ENCODE data around the gene ZFP28. TPM values are rescaled to one million over a fixed set of nuclear protein-coding genes. Genes with fewer than 3 reads are reported as not detected.

The ZFP28 gene
- total RNA-seq, 2 experiments from 2014 or later: 2.5 to 2.9 TPM

- ChIA-PET CTCF (interaction anchor here (0.6 kb wide), 1 partner anchor 200 kb away, joined by 3 read pairs; no protein-coding TSS in a partner anchor), POLR2A (interaction anchor here (0.7 kb wide), 1 partner anchor 151 kb away, joined by 3 read pairs; no protein-coding TSS in a partner anchor)
These were observed 56.2 kb downstream of the ZFP28 start, which contains the start of gene ZNF71 for GRCh38 chr19:56594783-56595547. ZNF71 (plus strand) TSS chr19:56595302; CDS start chr19:56601559, 6,257 bp downstream.

GRCh38 chr19:56595548-56595899 lies 56.8 kb downstream of the ZFP28 start:
- POLR2A ChIA-PET: interaction anchor here (0.7 kb wide), 1 partner anchor 152 kb away, joined by 3 read pairs; no protein-coding TSS in a partner anchor
- CTCF ChIA-PET: no interaction called here

- POLR2A ChIA-PET: no interaction called here
- CTCF ChIA-PET: no interaction called here
These were observed 57.9 kb downstream of the ZFP28 start for GRCh38 chr19:56596676-56597075.

GRCh38 chr19:56597696-56598095 lies 58.9 kb downstream of the ZFP28 start:
- CTCF ChIA-PET: no interaction called here
- POLR2A ChIA-PET: no interaction called here

GRCh38 chr19:56601375-56601774 lies 62.6 kb downstream of the ZFP28 start:
- ChIA-PET POLR2A (no interaction called here), CTCF (no interaction called here)

GRCh38 chr19:56603829-56604228 lies 65.1 kb downstream of the ZFP28 start:
- POLR2A ChIA-PET: no interaction called here
- CTCF ChIA-PET: no interaction called here

Other genes starting within 250 kb of the ZFP28 start
- gene ZSCAN5A, start 224.1 kb upstream of the ZFP28 start, total RNA-seq: 10 to 100 TPM; 10.3 to 11.7 TPM
- 1 to 10 TPM; 2.1 to 2.9 TPM for gene ZNF582, start 145.4 kb upstream of the ZFP28 start, total RNA-seq
- gene ZNF583, start 134.6 kb upstream of the ZFP28 start, total RNA-seq: 1 to 10 TPM; 3.7 to 3.9 TPM
- gene ZNF667, start 61.6 kb upstream of the ZFP28 start, total RNA-seq: under 1 TPM; 0.50 to 0.78 TPM
- gene ZNF471, start 31.1 kb upstream of the ZFP28 start, total RNA-seq: under 1 TPM; 0.40 to 0.78 TPM
- 1 to 10 TPM; 2.6 to 2.9 TPM for gene ZNF470, start 28.5 kb downstream of the ZFP28 start, total RNA-seq
- 1 to 10 TPM; 6.7 to 6.9 TPM for gene ZNF71, start 56.4 kb downstream of the ZFP28 start, total RNA-seq
- gene SMIM17, start 104.2 kb downstream of the ZFP28 start, total RNA-seq: not detected
- 1 to 10 TPM; 3.0 to 4.2 TPM for gene ZNF835, start 132.8 kb downstream of the ZFP28 start, total RNA-seq